Heart left ventricle (tissue), 16 donors: Measurements from ENCODE around the gene RASD2. TPM values are rescaled to one million over a fixed set of nuclear protein-coding genes. Genes with fewer than 3 reads are reported as not detected.
"Not testable (repeated sequence)": the region's sequence is repeated elsewhere in the genome, so short reads cannot be mapped to it uniquely, and the experiment has no call there.

Source experiments
- ATAC-seq, 4 donors: fragments of 200-7000 bp; cut with Tn5 transposase; one replicate each; pipeline ENCODE4 v1.9.1; 2020 to 2022; ENCODE audit warnings: moderate library complexity in 4 of 4, mild to moderate bottlenecking in 3 of 4, moderate number of reproducible peaks in 1 of 4
- DNase-seq, 5 donors: peaks; one replicate each; pipeline ENCODE4 v3.0.0-alpha.2; 2020
- H3K27ac ChIP-seq, 12 donors: fragments of 200-600 bp; sonication (generic) in 4 of 12; one replicate each; pipeline versions ENCODE4 v1.5.0 to v1.8.0; 2016 to 2022; ENCODE audit warnings: mild to moderate bottlenecking in 2 of 12
- H3K27me3 ChIP-seq, 9 donors: fragments of 200-600 bp; sonication (generic) in 2 of 9; one replicate each; pipeline versions ENCODE4 v1.5.1 to v1.8.0; 2016 to 2022; ENCODE audit warnings: mild to moderate bottlenecking in 3 of 9
- H3K36me3 ChIP-seq, 9 donors: fragments of 200-600 bp; sonication (generic) in 2 of 9; one replicate each; pipeline versions ENCODE4 v1.5.0 to v1.8.0; 2018 to 2022; ENCODE audit warnings: mild to moderate bottlenecking in 2 of 9
- H3K4me1 ChIP-seq, 12 donors: fragments of 200-600 bp; sonication (generic) in 4 of 12; one replicate each; pipeline versions ENCODE4 v1.5.0 to v1.8.0; 2016 to 2022; ENCODE audit warnings: mild to moderate bottlenecking in 3 of 12
- H3K4me3 ChIP-seq, 12 donors: fragments of 200-600 bp; sonication (generic) in 4 of 12; one replicate each; pipeline versions ENCODE4 v1.5.0 to v1.8.0; 2017 to 2022; ENCODE audit warnings: mild to moderate bottlenecking in 9 of 12, moderate library complexity in 4 of 12
- H3K9me3 ChIP-seq, 12 donors: fragments of 200-600 bp; sonication (generic) in 4 of 12; one replicate each; pipeline versions ENCODE4 v1.5.0 to v1.8.0; 2016 to 2022; ENCODE audit warnings: mild to moderate bottlenecking in 1 of 12
- POLR2A ChIP-seq, 2 donors: fragments of 450-650 bp; IDR thresholded peaks; one replicate each; pipeline ENCODE4 v1.6.1; 2017; ENCODE audit warnings: antibody characterized with exemption in 2 of 2, mild to moderate bottlenecking in 2 of 2, moderate library complexity in 2 of 2
- WGBS, 4 donors: extraction: QIAGEN DNeasy Blood & Tissue Kit in 2 of 4; methylation state at CpG; one replicate each; pipeline versions ENCODE4 v1.1.5 to v1.1.7; 2013 to 2018; 5-methylcytosine and 5-hydroxymethylcytosine counted together
- intact Hi-C, 10 donors: fragments of 100-400 bp; cut with DNase I; formaldehyde crosslinking; loops; one replicate each; pipeline versions ENCODE4 v1.11.1 to v1.14.2; 2022
- polyA plus RNA-seq, 2 donors: library from polyadenylated mRNA; stranded (reverse); fragments of 200-250 nt; gene quantifications; one replicate each; pipeline ENCODE4 v1.2.3, GENCODE V29; 2013
- total RNA-seq, 9 donors: library from RNA; depleted of rRNA in 2 of 9; stranded (reverse); fragments of >200 nt in 2 of 9; fragmentation: NEBNext Ultra II Directional in 3 of 9; extraction: Animal tissue kit (Norgen Biotek cat#: 25700) in 3 of 9; gene quantifications; one replicate each; pipeline versions ENCODE4 v1.1.0 to v1.2.4, GENCODE V29; 2016 to 2023
- TF ChIP-seq, protein P1 (sequence below), 12 donors: fragments of 200-600 bp; sonication (generic) in 4 of 12; IDR thresholded peaks; one replicate each; pipeline versions ENCODE4 v1.5.0 to v1.8.0; 2018 to 2022; ENCODE audit warnings: antibody characterized with exemption in 12 of 12, mild to moderate bottlenecking in 5 of 12
- donor health status: ischemic (EF 13 %, LVEDD 7.1; RV severe dilation, severe dysfunction).
- donor health status: healthy with polysubstance abuse.
- donor health status: DM: no; HTN: yes; CAD: no.
- donor health status: DM: no; HTN: no; CAD: no.
- donor health status: ischemic (EF 25% LVEDD 6.9; RV normal size, moderate dysfunction).
- donor health status: ischemic (EF 25% LVEDD 5.7; RV mildly dilated, moderate dysfunction).
- donor health status: healthy.
- donor health status: DM: yes; HTN: yes; CAD: no.
- donor health status: ischemic (EF 35%, LVEDD 5.7; RV mildly dilated, moderate dysfunction).
- donor health status: nonischemic (EF 11% LVEDD 7.7; RV severe dilation, severe dysfunction).
- donor health status: DM: yes; HTN: yes; CAD: no.
- donor health status: PGD.
- donor health status: ischemic (EF 29% LVEDD 5.4; RV normal size, mild dysfunction).
- donor health status: nonischemic (EF 23%, LVEDD 6.1; RV moderate dilation, normal function).

The RASD2 gene
- total and polyA plus RNA-seq, 11 donors: 1.4 to 10.5 (median 5.0) TPM

DNA sequence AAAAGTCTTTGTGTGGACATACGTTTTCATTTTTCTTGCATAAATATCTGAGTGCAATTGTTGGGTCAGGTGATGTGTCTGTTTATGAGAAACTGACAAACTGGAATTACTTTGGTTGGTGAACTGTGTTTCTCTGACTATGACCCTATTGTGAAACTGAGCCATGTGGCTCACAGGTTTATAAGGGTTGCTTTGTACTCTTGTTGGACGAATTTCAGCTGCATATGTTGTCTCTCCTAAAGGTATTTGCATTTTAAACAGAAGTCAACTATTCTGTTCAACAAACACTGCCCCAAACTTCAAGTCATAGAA lies 34.4 kb upstream of the RASD2 start:
- Histone ChIP-seq H3K4me3 (no peak overlapping the region), H3K4me1 (no peaks in the 10 kb centered on the region), H3K36me3 (no peaks in the 10 kb centered on the region), H3K27me3 (peaks cover 0 to 19% (median 6%) of the 10 kb centered on the region in 9 donors), H3K27ac (no peak overlapping the region), H3K9me3 (no peaks in the 10 kb centered on the region)
- DNase-seq (no peak), ATAC-seq (no peak)
- TF ChIP-seq POLR2A (IDR thresholded peaks at IDR 0.05): no peak
- TF ChIP-seq, protein P1, sequence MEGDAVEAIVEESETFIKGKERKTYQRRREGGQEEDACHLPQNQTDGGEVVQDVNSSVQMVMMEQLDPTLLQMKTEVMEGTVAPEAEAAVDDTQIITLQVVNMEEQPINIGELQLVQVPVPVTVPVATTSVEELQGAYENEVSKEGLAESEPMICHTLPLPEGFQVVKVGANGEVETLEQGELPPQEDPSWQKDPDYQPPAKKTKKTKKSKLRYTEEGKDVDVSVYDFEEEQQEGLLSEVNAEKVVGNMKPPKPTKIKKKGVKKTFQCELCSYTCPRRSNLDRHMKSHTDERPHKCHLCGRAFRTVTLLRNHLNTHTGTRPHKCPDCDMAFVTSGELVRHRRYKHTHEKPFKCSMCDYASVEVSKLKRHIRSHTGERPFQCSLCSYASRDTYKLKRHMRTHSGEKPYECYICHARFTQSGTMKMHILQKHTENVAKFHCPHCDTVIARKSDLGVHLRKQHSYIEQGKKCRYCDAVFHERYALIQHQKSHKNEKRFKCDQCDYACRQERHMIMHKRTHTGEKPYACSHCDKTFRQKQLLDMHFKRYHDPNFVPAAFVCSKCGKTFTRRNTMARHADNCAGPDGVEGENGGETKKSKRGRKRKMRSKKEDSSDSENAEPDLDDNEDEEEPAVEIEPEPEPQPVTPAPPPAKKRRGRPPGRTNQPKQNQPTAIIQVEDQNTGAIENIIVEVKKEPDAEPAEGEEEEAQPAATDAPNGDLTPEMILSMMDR (IDR thresholded peaks at IDR 0.05): no peak
- WGBS, 4 donors: 60 to 81% (median 73%) methylated on average over 2 of the region's 2 CpGs
- intact Hi-C loops: no loop called here

DNA sequence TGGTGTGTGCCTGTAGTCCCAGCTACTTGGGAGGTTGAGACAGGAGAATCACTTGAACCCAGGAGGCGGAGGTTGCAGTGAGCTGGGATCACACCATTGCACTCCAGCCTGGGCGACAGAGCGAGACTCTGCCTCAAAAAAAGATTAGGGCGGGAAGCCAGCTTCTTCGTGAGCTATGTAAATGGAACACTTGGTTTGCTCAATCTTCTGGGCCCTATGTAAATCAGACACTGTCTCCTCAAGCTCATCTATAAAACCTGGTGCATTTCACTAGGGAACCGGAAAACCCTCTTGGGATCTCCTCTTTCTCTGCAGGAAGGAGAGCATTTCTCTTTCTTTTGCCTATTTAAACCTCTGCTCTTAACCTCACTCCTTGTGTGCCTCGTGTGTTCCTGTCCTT lies 32.8 kb upstream of the RASD2 start:
- WGBS, 4 donors: 79 to 94% (median 90%) methylated on average over 7 of the region's 7 CpGs
- not testable (repeated sequence) for H3K27ac ChIP-seq

DNA sequence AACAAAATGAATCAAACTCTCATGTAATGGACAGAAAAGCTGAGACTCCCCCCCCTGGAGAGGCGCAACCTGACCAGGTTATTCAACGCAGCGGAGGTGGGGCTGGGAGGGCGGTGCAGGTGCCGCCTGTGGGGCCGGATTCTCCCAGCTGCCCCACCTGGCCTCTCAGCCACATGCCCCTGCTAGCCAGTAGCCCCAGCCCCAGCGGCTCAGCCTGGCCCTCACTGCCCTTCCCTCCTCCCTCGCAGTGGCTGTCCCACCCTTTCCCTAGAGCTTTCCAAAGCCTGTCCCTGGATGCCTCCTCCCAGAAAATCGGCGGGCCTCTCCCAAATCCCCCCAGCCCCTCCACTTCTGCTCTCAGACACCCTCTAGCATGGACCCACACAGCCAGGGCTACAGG lies 31.2 kb upstream of the RASD2 start:
- no peaks in the 10 kb centered on the region for H3K4me1 ChIP-seq
- 84 to 94% (median 89%) methylated on average over 10 of the region's 10 CpGs for WGBS, 4 donors
- H3K27me3 ChIP-seq: peaks cover 0 to 6% (median 0%) of the 10 kb centered on the region in 9 donors
- DNase-seq: no peak
- no peaks in the 10 kb centered on the region for H3K9me3 ChIP-seq
- H3K27ac ChIP-seq: no peak overlapping the region
- H3K4me3 ChIP-seq: no peak overlapping the region
- no peak for ATAC-seq
- intact Hi-C loops: no loop called here
- TF ChIP-seq POLR2A (IDR thresholded peaks at IDR 0.05): no peak
- TF ChIP-seq, protein P1 (IDR thresholded peaks at IDR 0.05): no peak
- no peaks in the 10 kb centered on the region for H3K36me3 ChIP-seq

More for the DNA sequence above, 32.8 kb upstream of the RASD2 start:
- DNase-seq, H3K4me1 ChIP-seq, ATAC-seq, H3K9me3 ChIP-seq, H3K36me3 ChIP-seq, H3K4me3 ChIP-seq, intact Hi-C loops: not testable (repeated sequence)
- peaks cover 0 to 15% (median 3%) of the 10 kb centered on the region in 9 donors for H3K27me3 ChIP-seq

DNA sequence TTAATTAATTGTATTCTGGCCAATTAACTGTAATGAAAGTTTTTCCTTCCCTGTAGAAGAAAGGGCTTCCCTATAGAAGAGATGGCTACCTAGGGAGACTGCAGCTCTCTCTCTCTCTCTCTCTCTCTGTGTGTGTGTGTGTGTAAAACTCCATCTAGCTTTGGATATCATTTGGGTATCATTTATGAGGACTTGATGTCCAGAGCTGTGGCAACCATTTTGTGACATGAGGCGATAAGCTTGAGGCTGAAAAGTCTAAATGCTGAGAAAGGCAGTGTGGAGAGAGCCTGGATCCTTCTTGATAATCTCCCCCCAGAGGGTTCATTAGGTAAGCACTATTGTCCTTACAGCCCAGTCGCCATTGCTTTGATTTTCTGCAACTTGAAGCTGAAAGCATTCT lies 30.7 kb upstream of the RASD2 start:
- H3K27ac ChIP-seq: no peak overlapping the region
- no peak for DNase-seq

DNA sequence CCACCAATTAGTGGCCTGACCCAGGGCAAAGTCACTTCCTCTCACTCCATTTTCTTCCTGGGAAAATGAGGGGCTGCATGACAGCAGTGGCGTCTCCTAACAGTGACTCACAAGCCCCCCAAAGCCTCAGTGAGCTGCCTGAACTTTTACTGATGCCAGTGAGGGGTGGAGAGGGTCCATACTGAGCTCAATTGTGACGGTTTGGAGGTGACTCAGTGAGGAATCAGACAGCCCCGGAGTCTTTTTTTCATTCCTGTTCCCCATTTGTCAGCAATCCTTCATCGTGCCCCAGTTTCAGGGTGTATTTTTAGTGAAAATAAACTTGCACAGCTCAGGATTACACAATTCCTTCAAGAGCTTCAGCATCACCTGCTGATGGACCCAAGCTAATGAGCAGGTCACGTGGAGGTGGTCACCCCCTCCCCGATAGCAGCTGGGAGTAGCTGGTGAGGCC lies 30.1 kb upstream of the RASD2 start:
- DNase-seq (no peak), ATAC-seq (no peak)
- H3K27me3 ChIP-seq: peaks cover 0 to 6% (median 0%) of the 10 kb centered on the region in 9 donors
- no peaks in the 10 kb centered on the region for H3K36me3 ChIP-seq
- intact Hi-C loops: no loop called here
- no peak overlapping the region for H3K4me3 ChIP-seq
- no peaks in the 10 kb centered on the region for H3K4me1 ChIP-seq
- WGBS, 4 donors: 82 to 89% (median 87%) methylated on average over 6 of the region's 6 CpGs
- no peak overlapping the region for H3K27ac ChIP-seq
- no peak for TF ChIP-seq POLR2A (IDR thresholded peaks at IDR 0.05)
- TF ChIP-seq, protein P1 (IDR thresholded peaks at IDR 0.05): no peak
- H3K9me3 ChIP-seq: no peaks in the 10 kb centered on the region

More for the DNA sequence above, 30.7 kb upstream of the RASD2 start:
- no peaks in the 10 kb centered on the region for H3K36me3 ChIP-seq
- H3K27me3 ChIP-seq: peaks cover 0 to 6% (median 0%) of the 10 kb centered on the region in 9 donors
- intact Hi-C loops: no loop called here
- no peak for TF ChIP-seq POLR2A (IDR thresholded peaks at IDR 0.05)
- TF ChIP-seq, protein P1 (IDR thresholded peaks at IDR 0.05): no peak
- H3K4me1 ChIP-seq: no peaks in the 10 kb centered on the region
- WGBS, 4 donors: 83 to 89% (median 88%) methylated on average over 2 of the region's 2 CpGs
- ATAC-seq: no peak
- H3K9me3 ChIP-seq: no peaks in the 10 kb centered on the region
- H3K4me3 ChIP-seq: no peak overlapping the region
